ENCODE measurements around the gene STARD10. TPM values are rescaled to one million over a fixed set of nuclear protein-coding genes. Genes with fewer than 3 reads are reported as not detected.
A peak's percentile ranks its signal among the peaks of the same experiment; 100 is the strongest.

Gene STARD10
- total and polyA plus RNA-seq, 9 of the 15 experiments (the other 6 are each of a cell fraction or from before 2014, with no cell fraction given) = 0.15 to 52.9 (median 32.3) TPM

- TF ChIP-seq TRIM25 (IDR thresholded peaks at IDR 0.05; ENCODE audit: borderline replicate concordance) (no peak), CBX8 (IDR thresholded peaks at IDR 0.05; ENCODE audit: borderline replicate concordance, extremely low read depth, low read depth, low read length, poor library complexity, severe bottlenecking) (no peak), HCFC1 (IDR thresholded peaks at IDR 0.05; ENCODE audit: low read depth, low read length) (0 out of 2 replicates have a peak, but pooled peaks have one; percentile 26), ZNF197 (CRISPR knock-in tag; IDR thresholded peaks at IDR 0.05; ENCODE audit: low read depth) (no peak), HDAC6 (IDR thresholded peaks at IDR 0.05; ENCODE audit: low read depth, low read length) (no peak), OTX1 (CRISPR knock-in tag; IDR thresholded peaks at IDR 0.05) (peak; percentile 74; the same call in 1 of the 2 replicates), RAD21 (CRISPR knock-in tag; conservative IDR thresholded peaks at IDR 0.05 in 1 of 2, IDR thresholded peaks at IDR 0.05 in 1 of 2) (peak; percentile 94 to 97), GTF3C2 (IDR thresholded peaks at IDR 0.05; ENCODE audit: borderline replicate concordance, extremely low read depth, insufficient read length) (no peak), FOXA1 (IDR thresholded peaks at IDR 0.05; ENCODE audit: borderline replicate concordance) (no peak), SRSF9 (IDR thresholded peaks at IDR 0.05; ENCODE audit: borderline replicate concordance, low read depth, low read length) (no peak), PHB (CRISPR knock-in tag; IDR thresholded peaks at IDR 0.05) (no peak), SMC3 (conservative IDR thresholded peaks at IDR 0.05; ENCODE audit: insufficient read depth, low read depth, low read length) (peak; percentile 99), IRF1 (CRISPR knock-in tag; IDR thresholded peaks at IDR 0.05; ENCODE audit: borderline replicate concordance) (no peak), FOXA3 (CRISPR knock-in tag; conservative IDR thresholded peaks at IDR 0.05 in 1 of 2, IDR thresholded peaks at IDR 0.05 in 1 of 2) (no peak), MYC (IDR thresholded peaks at IDR 0.05; ENCODE audit: low read depth, low read length) (peak; percentile 76), MYC (CRISPR knock-in tag; IDR thresholded peaks at IDR 0.05; ENCODE audit: borderline replicate concordance, low read depth) (no peak), HDAC3 (IDR thresholded peaks at IDR 0.05; ENCODE audit: borderline replicate concordance, partially characterized antibody) (no peak), NFXL1 (CRISPR knock-in tag; IDR thresholded peaks at IDR 0.05) (no peak), CHD4 (IDR thresholded peaks at IDR 0.05; ENCODE audit: insufficient read depth, insufficient replicate concordance, low read depth, low read length, poor library complexity, severe bottlenecking) (no peak)
Observed at GRCh38 chr11:72831521-72832300, 37.9 kb upstream of the STARD10 start (continued).

Data from K562 (cell line).